SJSA1 (cell line): ENCODE results near the gene PXMP2. TPM values are rescaled to one million over a fixed set of nuclear protein-coding genes. Genes with fewer than 3 reads are reported as not detected.

Source experiments
- DNase-seq, 2 experiments: peaks; one replicate each; pipeline ENCODE4 v3.0.0-alpha.2; 2015 to 2020; ENCODE audit warnings: low spot score in 2 of 2, low read depth in 1 of 2
- H3K27ac ChIP-seq: fragments of 250-450 bp; sonication (Bioruptor Pico); 2 replicates; pipeline ENCODE4 v1.5.1; 2020; ENCODE audit warnings: mild to moderate bottlenecking, moderate library complexity
- H3K27me3 ChIP-seq: fragments of 250-450 bp; sonication (Bioruptor Pico); replicated peaks from 2 replicates; pipeline ENCODE4 v1.5.1; 2020; ENCODE audit warnings: mild to moderate bottlenecking, moderate library complexity
- H3K36me3 ChIP-seq: fragments of 250-450 bp; sonication (Bioruptor Pico); 2 replicates; pipeline ENCODE4 v1.5.1; 2020; ENCODE audit warnings: mild to moderate bottlenecking
- H3K4me1 ChIP-seq: fragments of 250-450 bp; sonication (Bioruptor Pico); replicated peaks from 2 replicates; pipeline ENCODE4 v1.6.1; 2021; ENCODE audit warnings: mild to moderate bottlenecking
- H3K4me3 ChIP-seq: fragments of 250-450 bp; sonication (Bioruptor Pico); 2 replicates; pipeline ENCODE4 v1.5.1; 2020; ENCODE audit warnings: mild to moderate bottlenecking
- H3K9me3 ChIP-seq: fragments of 250-450 bp; sonication (Bioruptor Pico); replicated peaks from 2 replicates; pipeline ENCODE4 v1.5.1; 2020; ENCODE audit warnings: mild to moderate bottlenecking
- total RNA-seq: library from RNA; depleted of rRNA; stranded (reverse); fragments of >200 nt; shearing (Covaris generic); gene quantifications from 2 replicates; pipeline ENCODE4 v1.2.3, GENCODE V29; 2014

PXMP2 gene
- total RNA-seq, 1 experiment from 2014 or later = 105 TPM

DNA sequence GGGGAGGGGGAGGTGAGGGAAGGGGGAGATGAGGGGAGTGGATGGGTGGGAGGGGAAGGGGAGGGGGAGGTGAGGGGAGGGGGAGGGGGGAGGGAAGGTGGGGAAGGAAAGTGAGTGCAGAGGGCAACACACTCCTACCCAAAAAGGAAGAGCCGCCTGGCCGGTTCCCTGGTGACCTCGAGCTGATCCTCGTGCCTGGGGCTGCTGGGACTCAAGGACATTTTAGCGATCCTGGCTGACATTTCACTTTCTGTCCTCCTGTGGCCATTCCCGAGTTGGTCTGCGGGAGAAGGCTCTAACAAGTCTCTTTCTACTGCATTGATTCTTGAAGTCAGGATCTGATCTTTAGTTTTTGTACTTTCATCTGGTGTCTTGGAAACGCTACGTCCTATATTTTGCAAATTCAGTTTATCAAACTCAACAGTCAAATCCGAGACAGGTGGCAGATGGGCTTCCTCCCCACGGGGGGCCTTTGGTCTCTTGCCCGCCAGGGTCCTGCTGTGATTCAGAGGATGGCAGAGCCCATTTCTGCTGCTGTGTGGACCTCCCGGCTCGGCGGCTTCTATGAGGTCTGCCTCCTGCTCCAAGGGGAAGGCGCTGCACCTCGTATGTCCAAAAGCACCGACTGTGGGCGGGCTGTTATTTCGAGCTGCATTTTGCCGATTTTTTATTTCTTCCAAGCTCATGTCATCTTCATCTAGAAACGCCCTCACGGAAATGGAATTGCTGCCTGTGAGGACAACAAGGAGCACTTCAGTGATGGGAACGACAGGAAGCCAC lies 42.3 kb downstream of the PXMP2 start:
- Histone ChIP-seq H3K4me1 (no peaks in the 10 kb centered on the region), H3K36me3 (peaks cover 77% of the 10 kb centered on the region), H3K9me3 (no peaks in the 10 kb centered on the region), H3K4me3 (no peak overlapping the region), H3K27ac (no peak overlapping the region), H3K27me3 (no peaks in the 10 kb centered on the region)
- no peak for DNase-seq

DNA sequence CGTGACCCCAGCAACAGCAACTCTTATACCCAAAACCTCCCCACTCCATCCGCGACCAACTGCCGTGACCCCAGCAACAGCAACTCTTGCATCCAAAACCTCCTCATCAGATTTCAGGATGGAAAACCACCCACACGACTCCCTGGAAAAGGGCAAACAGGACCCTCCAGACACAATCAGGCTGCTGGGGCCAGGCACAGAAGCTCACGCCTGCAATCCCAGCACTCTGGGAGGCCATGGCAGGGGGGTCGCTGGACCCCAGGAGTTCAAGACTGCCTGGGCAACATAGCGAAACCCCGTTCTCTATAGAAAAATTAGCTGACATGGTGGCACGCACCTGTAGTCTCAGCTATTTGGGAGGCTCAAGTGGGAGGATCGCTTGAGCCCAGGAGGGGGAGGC lies 43.0 kb downstream of the PXMP2 start:
- H3K4me3 ChIP-seq = no peak overlapping the region
- H3K27me3 ChIP-seq = no peaks in the 10 kb centered on the region
- no peaks in the 10 kb centered on the region for H3K9me3 ChIP-seq
- no peak for DNase-seq
- H3K4me1 ChIP-seq = no peaks in the 10 kb centered on the region
- no peak overlapping the region for H3K27ac ChIP-seq
- H3K36me3 ChIP-seq = peaks cover 77% of the 10 kb centered on the region

DNA sequence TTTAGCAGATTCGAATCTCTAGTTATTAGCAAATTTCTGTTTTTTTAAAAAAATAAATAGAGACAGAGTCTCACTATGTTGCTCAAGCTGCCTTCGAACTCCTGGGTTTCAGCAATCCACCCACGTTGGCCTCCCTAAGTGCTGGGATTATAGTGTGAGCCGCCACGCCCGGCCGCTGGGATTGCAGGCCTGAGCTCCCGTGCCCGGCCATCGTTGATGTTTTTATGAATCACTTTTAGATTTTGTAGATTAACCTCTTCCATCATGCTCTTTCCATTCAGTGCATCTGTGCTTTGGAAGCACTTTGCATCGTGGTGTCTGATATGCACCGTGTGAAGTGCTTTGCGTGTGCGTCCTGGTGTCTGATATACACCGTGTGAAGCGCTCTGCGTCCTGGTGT lies 44.2 kb downstream of the PXMP2 start:
- H3K9me3 ChIP-seq = no peaks in the 10 kb centered on the region
- no peak overlapping the region for H3K4me3 ChIP-seq
- DNase-seq = no peak
- H3K36me3 ChIP-seq = peaks cover 77% of the 10 kb centered on the region
- H3K27me3 ChIP-seq = no peaks in the 10 kb centered on the region
- no peak overlapping the region for H3K27ac ChIP-seq
- H3K4me1 ChIP-seq = no peaks in the 10 kb centered on the region

DNA sequence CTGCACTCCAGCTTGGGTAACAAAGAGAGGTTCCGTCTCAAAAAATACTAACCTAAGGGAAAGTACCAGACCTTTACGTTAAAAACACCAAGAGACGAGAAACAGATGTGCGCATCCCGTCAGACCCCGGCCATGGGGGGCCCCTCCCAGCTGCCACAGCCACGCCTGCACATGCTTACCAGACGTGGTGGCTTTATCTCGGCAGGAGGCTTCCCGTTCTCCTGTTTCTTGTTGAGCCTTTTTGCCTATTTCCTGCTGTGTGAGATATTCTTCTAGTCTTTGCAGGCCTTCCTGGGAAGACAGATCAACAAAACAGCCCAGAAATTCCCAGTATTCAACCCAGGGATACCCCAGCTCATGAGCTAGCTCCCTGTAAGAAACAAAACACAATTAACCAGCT lies 46.8 kb downstream of the PXMP2 start:
- no peaks in the 10 kb centered on the region for H3K27me3 ChIP-seq
- no peak for DNase-seq
- H3K9me3 ChIP-seq = no peaks in the 10 kb centered on the region
- no peak overlapping the region for H3K4me3 ChIP-seq
- H3K27ac ChIP-seq = no peak overlapping the region
- H3K4me1 ChIP-seq = no peaks in the 10 kb centered on the region
- peaks cover 77% of the 10 kb centered on the region for H3K36me3 ChIP-seq

DNA sequence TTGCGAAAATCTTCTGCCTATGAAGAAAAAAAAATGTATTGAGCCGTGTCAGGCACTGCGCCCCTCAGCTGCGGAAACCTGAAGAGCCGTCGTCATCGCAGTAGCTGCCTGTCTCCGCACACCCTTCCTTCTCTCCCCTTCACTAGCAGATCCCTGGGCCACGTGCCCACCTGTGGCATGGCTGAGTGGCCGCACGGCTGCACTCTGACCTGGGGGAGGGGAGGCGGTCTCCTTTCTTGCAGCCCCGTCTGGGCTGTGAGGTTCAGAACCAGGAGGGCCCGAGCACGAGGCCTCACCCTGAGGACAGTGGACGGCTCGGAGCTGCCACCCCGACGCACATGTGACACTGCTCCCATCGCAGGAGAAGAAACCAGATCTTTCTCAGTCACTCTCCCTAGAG lies 48.1 kb downstream of the PXMP2 start:
- no peaks in the 10 kb centered on the region for H3K9me3 ChIP-seq
- no peak overlapping the region for H3K4me3 ChIP-seq
- H3K36me3 ChIP-seq = peaks cover 80% of the 10 kb centered on the region
- no peaks in the 10 kb centered on the region for H3K4me1 ChIP-seq
- no peak overlapping the region for H3K27ac ChIP-seq
- H3K27me3 ChIP-seq = no peaks in the 10 kb centered on the region
- DNase-seq = no peak

DNA sequence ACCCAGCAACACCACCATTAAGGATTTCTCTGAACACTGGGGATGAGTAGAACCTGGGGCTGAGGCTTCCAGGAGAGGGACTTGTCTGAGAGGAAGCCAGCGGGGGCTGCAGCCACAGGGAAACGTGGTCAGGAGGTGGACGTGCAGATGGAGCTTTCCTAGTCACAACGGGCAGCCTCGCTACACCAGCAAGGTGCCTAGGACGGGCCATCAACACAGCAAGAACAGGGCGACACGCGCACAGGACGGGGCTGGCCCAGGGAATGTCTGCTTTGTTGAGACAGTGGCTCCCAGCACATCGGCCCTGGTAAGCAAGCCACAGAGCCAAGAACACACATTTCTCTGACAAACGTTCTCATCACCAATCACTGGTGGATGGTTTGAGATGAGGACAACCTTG lies 49.0 kb downstream of the PXMP2 start:
- Histone ChIP-seq H3K4me3 (no peak overlapping the region), H3K27me3 (no peaks in the 10 kb centered on the region), H3K36me3 (peaks cover 80% of the 10 kb centered on the region), H3K9me3 (no peaks in the 10 kb centered on the region), H3K27ac (no peak overlapping the region), H3K4me1 (no peaks in the 10 kb centered on the region)
- no peak for DNase-seq

DNA sequence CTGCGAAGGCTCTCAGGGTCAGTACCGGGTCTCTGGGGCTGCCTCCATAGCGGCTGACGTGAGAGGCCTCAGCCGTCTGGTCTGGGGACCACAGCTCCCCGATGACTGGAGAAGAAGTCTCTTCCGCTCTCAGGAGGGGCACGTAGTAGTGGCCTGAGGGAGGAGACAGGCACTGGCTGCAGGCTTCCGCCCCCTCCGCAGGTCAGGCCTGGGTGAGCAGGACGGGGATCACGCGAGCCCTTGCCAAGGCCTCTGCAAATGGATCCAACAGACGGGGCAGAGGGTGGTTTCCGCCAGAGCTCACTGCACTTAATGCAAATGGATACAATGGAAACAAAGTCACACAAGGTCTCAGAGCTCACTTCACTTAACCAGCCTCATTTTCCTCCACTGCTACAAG lies 49.5 kb downstream of the PXMP2 start:
- DNase-seq = no peak
- H3K27me3 ChIP-seq = no peaks in the 10 kb centered on the region
- no peak overlapping the region for H3K27ac ChIP-seq
- no peak overlapping the region for H3K4me3 ChIP-seq
- peaks cover 82% of the 10 kb centered on the region for H3K36me3 ChIP-seq
- H3K4me1 ChIP-seq = no peaks in the 10 kb centered on the region
- no peaks in the 10 kb centered on the region for H3K9me3 ChIP-seq

DNA sequence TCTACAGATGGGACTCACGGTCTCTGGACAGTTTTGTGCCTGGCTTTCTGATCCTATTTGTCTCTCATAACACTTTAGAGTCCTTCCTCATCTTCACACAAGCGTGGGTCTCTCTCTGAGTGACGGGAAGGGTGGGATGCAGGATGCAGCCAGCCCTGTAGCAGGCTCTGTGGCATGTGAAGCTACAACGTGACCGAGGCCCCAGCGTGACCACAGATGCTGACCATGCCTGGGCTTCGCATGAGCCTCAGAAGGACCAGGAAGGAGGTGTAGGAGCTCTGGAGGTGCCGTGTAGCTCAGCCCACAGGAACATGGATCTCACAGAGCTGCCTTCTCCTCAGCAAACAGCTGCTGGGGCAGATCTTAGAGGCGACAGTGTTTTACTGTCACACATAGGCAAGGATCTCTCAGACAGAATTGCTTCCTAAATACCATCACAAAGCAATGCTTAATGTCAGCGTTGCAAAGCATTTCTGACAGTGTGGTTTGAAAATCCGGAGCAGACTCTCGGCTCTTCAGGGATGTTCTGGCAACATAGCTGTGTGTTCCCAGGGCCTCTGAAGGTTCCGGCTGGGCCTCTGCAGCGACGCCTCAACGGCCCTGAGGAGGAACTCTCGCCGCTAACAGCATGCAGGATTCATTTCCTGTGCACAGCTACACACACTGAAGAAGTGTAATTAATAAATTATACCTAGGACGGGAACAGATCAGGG lies 52.4 kb downstream of the PXMP2 start:
- H3K27me3 ChIP-seq = no peaks in the 10 kb centered on the region
- H3K9me3 ChIP-seq = no peaks in the 10 kb centered on the region
- peaks cover 97% of the 10 kb centered on the region for H3K36me3 ChIP-seq
- H3K4me3 ChIP-seq = no peak overlapping the region
- no peak overlapping the region for H3K27ac ChIP-seq
- H3K4me1 ChIP-seq = no peaks in the 10 kb centered on the region
- no peak for DNase-seq

DNA sequence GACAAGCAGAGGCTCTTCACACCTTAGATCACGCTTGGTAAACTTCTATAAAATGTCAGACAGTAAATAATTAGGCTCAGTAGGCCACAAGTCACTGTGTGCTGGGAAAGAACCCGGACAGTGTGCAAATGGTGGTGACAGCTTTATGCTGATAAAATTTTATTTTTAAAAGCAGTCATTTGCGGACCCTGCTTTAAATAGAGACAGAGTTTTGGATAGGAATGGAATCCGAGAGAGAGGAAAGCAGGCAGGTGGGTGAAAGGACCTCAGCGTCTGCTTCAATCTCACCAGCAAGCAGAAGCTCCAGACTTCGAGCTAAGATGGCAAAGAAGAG lies 52.9 kb downstream of the PXMP2 start:
- DNase-seq = no peak
- H3K4me1 ChIP-seq = no peaks in the 10 kb centered on the region
- H3K9me3 ChIP-seq = no peaks in the 10 kb centered on the region
- no peaks in the 10 kb centered on the region for H3K27me3 ChIP-seq
- peaks cover 97% of the 10 kb centered on the region for H3K36me3 ChIP-seq
- H3K4me3 ChIP-seq = no peak overlapping the region
- no peak overlapping the region for H3K27ac ChIP-seq

DNA sequence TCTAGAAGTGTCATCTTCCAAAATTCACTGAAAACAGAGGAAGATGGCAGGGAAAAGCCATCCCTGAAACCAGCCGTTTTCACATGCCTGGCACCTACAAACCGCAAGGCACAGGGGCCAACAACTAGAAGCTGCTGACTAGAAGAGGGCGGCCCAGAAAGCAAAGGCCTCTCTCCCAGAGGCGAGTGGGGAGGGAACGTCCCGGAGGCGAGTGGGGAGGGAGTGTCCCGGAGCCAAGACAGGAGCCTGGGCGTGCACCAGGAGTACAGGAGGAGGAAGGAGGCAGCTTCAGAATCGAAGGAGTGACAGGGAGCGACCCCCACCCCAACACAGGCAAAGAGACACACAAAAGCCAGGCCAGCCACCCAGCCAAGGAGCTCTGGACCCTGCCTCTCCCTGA lies 53.3 kb downstream of the PXMP2 start:
- DNase-seq = no peak
- H3K27me3 ChIP-seq = no peaks in the 10 kb centered on the region
- peaks cover 97% of the 10 kb centered on the region for H3K36me3 ChIP-seq
- no peak overlapping the region for H3K27ac ChIP-seq
- H3K4me3 ChIP-seq = no peak overlapping the region
- H3K4me1 ChIP-seq = no peaks in the 10 kb centered on the region
- H3K9me3 ChIP-seq = no peaks in the 10 kb centered on the region

DNA sequence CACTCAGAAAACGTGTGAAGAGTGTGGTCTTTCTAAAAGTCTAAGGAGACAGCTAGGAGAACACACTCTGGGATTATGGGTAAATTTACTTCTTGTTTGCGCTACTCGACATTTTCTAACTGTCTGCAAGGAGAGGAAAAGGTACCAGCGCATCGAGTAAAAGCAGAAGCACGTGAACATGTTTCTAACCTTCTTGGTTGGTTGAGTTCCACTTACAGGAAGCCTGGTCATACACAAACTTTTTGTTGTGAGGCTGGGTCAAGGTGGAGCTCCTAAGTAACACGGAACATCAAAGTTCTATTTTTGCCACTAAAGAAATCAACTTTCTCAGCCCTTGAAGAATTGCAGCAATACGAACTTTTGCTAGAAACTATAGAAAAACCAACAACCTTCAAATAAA lies 54.2 kb downstream of the PXMP2 start:
- H3K9me3 ChIP-seq = no peaks in the 10 kb centered on the region
- H3K4me3 ChIP-seq = no peak overlapping the region
- H3K4me1 ChIP-seq = no peaks in the 10 kb centered on the region
- DNase-seq = no peak
- no peaks in the 10 kb centered on the region for H3K27me3 ChIP-seq
- no peak overlapping the region for H3K27ac ChIP-seq
- peaks cover 97% of the 10 kb centered on the region for H3K36me3 ChIP-seq

DNA sequence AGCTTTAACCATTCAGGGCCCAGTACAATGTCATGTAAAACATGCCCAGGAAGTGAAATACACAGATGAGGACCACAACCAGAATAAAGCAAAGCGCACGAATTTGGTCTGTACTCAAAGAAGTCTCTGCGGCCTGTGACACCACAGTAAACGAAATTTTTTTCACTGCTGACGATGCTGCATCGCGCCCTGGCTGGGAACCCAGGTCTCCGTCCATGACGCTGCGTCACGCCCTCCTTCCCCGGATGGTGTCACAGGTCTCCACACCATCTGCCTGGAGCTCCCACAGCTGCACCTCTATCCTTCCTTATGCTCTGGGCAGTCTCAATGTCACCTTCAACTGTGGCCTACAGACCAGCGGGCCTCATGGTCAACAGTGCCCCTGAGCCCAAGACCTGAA lies 56.4 kb downstream of the PXMP2 start:
- H3K4me3 ChIP-seq = no peak overlapping the region
- H3K27ac ChIP-seq = no peak overlapping the region
- no peaks in the 10 kb centered on the region for H3K4me1 ChIP-seq
- no peaks in the 10 kb centered on the region for H3K27me3 ChIP-seq
- DNase-seq = no peak
- no peaks in the 10 kb centered on the region for H3K9me3 ChIP-seq
- H3K36me3 ChIP-seq = peaks cover 95% of the 10 kb centered on the region

DNA sequence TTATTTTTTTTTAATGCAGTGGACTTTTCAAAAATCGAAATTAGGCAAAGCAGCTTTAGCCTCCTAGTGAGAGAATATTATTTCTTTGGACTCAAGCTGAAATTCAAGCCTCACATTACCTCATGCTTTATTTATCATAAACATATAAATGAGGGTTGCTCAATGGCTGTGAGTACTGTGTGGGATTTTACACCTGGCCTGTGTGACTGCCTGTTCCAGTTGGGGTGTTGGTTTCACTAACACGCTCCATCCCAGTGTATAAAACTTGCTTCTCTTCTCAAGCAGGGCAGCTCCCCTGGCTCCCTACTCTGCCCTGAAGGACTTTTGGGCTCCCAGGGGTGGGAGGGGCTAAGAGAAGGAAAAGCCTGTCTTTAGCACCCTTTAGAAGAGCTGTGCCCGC lies 59.2 kb downstream of the PXMP2 start:
- H3K4me3 ChIP-seq = no peak overlapping the region
- H3K36me3 ChIP-seq = peaks cover 92% of the 10 kb centered on the region
- H3K27me3 ChIP-seq = no peaks in the 10 kb centered on the region
- no peaks in the 10 kb centered on the region for H3K4me1 ChIP-seq
- DNase-seq = no peak
- H3K9me3 ChIP-seq = no peaks in the 10 kb centered on the region
- no peak overlapping the region for H3K27ac ChIP-seq

DNA sequence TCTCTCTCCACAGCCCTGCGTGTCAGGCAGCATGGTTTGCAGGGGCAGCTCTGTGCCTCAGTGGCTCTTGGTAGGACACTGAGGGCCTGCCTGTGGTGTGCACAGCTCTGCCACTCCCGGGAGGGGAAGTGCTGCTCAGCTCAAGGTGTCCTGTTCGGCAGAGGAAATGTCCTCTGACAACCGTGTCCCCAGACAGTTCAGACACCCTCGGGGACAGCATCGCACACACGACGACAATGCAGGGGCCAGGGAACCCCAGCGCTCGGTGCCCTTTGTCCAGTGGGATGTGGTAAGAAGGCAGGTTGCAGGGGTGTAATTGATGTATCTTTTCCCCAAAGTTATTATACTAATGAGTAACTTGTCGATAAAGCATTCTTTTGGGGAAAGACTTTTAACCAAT lies 60.0 kb downstream of the PXMP2 start:
- no peaks in the 10 kb centered on the region for H3K4me1 ChIP-seq
- no peak overlapping the region for H3K4me3 ChIP-seq
- DNase-seq = no peak
- H3K27me3 ChIP-seq = no peaks in the 10 kb centered on the region
- peaks cover 92% of the 10 kb centered on the region for H3K36me3 ChIP-seq
- H3K27ac ChIP-seq = no peak overlapping the region
- H3K9me3 ChIP-seq = no peaks in the 10 kb centered on the region

DNA sequence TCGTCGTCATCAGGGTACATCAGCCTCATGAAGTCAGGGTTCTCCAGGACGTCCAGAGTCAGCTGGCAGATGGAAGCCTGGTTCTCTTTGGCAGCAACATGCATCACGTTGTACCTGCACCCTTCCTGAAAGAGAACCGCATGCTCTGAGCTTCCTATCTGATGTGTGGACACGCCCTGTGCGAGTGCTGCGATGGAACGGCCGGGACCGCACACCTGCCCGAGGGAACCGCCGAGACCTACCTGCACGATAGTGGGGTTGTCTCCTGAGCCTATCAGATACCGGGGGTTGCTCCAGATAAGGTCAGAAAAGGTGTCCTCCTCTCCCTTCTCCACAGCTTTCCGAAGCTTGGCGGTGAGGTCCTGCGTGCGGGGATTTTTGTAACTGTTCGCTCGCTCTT lies 60.5 kb downstream of the PXMP2 start:
- Histone ChIP-seq H3K27me3 (no peaks in the 10 kb centered on the region), H3K27ac (no peak overlapping the region), H3K9me3 (no peaks in the 10 kb centered on the region), H3K36me3 (peaks cover 93% of the 10 kb centered on the region), H3K4me1 (no peaks in the 10 kb centered on the region), H3K4me3 (no peak overlapping the region)
- DNase-seq = no peak
